ENCODE data around the gene PAK5.
A peak's percentile ranks its signal among the peaks of the same experiment; 100 is the strongest.

The PAK5 gene

DNA sequence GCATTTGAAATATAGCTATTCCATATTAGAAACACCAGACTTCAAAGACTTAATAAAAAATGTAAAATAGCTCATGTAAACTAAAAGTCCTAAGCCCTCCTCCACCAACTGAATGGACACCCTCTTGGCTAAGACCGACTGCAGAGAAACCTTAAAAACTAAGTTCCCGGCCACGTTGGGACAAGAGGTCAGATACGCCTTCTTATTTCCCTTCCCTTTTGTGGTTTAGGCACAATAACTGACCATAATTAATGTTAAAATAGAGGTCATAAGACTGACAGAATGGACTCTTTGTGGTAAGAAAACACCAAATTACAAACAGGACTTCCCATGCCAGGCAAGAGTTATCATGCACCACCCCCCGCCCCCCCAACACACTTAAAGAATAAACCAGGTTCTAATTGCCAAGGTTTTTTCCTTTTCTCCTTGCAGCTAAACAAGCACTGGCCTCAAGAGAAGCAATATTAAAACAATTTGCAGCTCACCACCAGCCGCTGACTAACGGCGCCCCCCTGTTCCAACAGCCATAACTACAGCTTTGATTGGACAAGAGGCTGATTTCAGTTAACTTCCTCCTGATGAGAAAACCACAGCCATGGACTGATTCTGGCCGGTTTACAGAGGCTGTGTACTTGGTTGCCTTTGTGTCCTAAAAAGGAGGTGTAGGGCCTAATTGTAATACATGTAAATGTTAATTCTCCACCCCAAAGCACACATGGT, 335.2 kb downstream of the PAK5 start:
- peak; percentile 5 for TF ChIP-seq CTCF (conservative IDR thresholded peaks at IDR 0.05; ENCODE audit: control insufficient read depth, insufficient read depth, low read depth, low read length)
- DNase-seq (ENCODE audit: low read depth), result peak; percentile 77
- no peak overlapping the region for H3K4me3 ChIP-seq (ENCODE audit: control insufficient read depth, low read depth, low read length)

- no peak for TF ChIP-seq CTCF (conservative IDR thresholded peaks at IDR 0.05; ENCODE audit: control insufficient read depth, insufficient read depth, low read depth, low read length)
- DNase-seq (ENCODE audit: low read depth), result no peak
- no peak overlapping the region for H3K4me3 ChIP-seq (ENCODE audit: control insufficient read depth, low read depth, low read length)
Observed at GRCh38 chr20:9501473-9501872, 337.4 kb downstream of the PAK5 start.

DNA sequence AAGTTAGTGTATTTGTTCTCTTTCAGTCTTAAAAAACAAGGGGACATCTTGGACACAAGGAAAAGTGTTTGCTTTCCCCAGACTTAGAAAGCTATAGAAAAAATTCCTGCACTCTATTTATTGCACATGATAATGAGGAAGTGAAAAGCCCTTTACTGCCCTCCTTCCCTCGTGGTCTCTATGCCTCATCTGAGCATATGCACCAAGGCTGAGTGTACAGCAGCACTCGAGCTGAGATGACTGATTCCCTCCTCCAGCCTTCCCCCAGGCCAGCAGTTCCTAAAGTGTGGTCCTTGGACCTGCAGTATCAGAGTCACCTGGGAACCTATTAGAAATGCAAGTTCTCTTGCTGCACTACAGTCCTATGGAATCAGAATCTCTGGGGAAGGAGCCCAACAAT, 338.8 kb downstream of the PAK5 start:
- no peak for TF ChIP-seq CTCF (conservative IDR thresholded peaks at IDR 0.05; ENCODE audit: control insufficient read depth, insufficient read depth, low read depth, low read length)
- DNase-seq (ENCODE audit: low read depth), result peak; percentile 23
- H3K4me3 ChIP-seq (ENCODE audit: control insufficient read depth, low read depth, low read length), result no peak overlapping the region

DNA sequence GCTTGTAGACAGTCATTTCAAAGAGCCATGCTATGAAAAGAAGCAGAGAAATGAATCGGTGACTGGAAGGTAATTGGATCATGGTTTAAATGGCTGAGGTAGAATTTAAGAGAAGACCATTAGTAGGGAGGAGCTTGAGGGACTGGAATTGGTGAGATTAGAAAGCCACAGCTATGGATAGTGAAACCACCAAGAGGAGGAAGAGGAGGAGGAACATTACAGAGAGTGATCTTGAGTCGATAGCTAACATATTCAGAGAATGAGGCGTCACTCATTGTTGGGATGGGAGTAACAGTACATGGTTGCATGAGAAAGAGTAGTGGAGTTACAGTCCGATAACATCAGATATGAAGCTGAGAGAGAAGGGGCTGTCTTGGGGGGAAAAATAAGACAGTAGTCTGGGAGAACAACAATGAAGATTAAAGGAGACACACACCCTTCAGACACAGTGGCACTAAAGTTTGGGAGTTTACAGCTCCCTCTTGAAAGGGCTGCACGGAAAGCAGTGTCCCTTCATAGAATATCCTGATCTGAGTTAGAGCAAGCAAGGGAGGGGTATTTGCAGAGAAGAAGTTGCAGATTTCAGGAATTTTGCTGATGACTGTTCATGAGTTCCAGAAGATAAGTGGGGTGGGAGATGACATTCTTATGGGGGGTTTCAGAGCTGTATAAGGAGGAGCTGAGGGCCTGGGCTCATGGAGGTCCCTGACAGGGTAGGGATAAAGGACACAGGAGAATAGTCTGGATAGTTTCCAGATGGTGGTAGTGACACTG, 339.6 kb downstream of the PAK5 start:
- no peak for TF ChIP-seq CTCF (conservative IDR thresholded peaks at IDR 0.05; ENCODE audit: control insufficient read depth, insufficient read depth, low read depth, low read length)

GRCh38 chr20:9498322-9498721, 340.6 kb downstream of the PAK5 start:
- TF ChIP-seq CTCF (conservative IDR thresholded peaks at IDR 0.05; ENCODE audit: control insufficient read depth, insufficient read depth, low read depth, low read length), result no peak
- H3K4me3 ChIP-seq (ENCODE audit: control insufficient read depth, low read depth, low read length), result no peak overlapping the region
- peak; percentile 51 for DNase-seq (ENCODE audit: low read depth)

More for the DNA sequence above, 339.6 kb downstream of the PAK5 start:
- H3K4me3 ChIP-seq (ENCODE audit: control insufficient read depth, low read depth, low read length), result no peak overlapping the region
- no peak for DNase-seq (ENCODE audit: low read depth)

DNA sequence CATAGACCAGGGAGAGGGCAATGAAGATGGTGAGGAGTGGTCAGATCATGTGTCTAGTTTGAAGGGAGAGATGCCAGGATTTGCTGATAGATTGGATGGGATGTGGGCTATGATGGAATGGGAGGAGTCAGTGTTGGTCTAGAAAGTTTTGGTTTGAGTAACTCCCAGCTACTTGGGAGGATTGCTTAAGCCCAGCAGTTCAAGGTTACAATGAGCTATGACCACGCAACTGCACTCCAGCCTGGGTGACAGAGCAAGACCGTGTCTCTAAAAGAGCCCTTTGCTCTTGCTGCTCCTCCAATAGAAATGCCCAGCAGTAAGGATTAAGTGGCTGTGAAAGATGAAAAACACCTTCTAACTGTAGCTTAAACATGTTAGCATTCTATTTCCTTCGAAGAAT, 342.7 kb downstream of the PAK5 start:
- TF ChIP-seq CTCF (conservative IDR thresholded peaks at IDR 0.05; ENCODE audit: control insufficient read depth, insufficient read depth, low read depth, low read length), result no peak
- H3K4me3 ChIP-seq (ENCODE audit: control insufficient read depth, low read depth, low read length), result no peak overlapping the region
- no peak for DNase-seq (ENCODE audit: low read depth)

Measured in fibroblast of mammary gland (primary cell).